Neural progenitor cell (in vitro differentiated cells): ENCODE measurements around the gene FBLN2. TPM values are rescaled to one million over a fixed set of nuclear protein-coding genes. Genes with fewer than 3 reads are reported as not detected.

Experiments
- DNase-seq: peaks from one replicate; pipeline ENCODE4 v3.0.0-alpha.2; 2016; ENCODE audit warnings: low spot score
- H2AFZ ChIP-seq: fragments of 200-600 bp; sonication (generic); replicated peaks from 2 replicates; pipeline ENCODE4 v1.6.1; 2016; ENCODE audit warnings: antibody characterized with exemption
- H3F3A ChIP-seq: fragments of 200-600 bp; sonication (generic); 2 replicates; pipeline ENCODE4 v1.6.1; 2016; ENCODE audit warnings: antibody characterized with exemption, low read depth
- H3K27ac ChIP-seq: fragments of 200-600 bp; sonication (generic); 2 replicates; pipeline ENCODE4 v1.5.1; 2016; ENCODE audit warnings: mild to moderate bottlenecking
- H3K27me3 ChIP-seq: fragments of 200-600 bp; sonication (generic); 2 replicates; pipeline ENCODE4 v1.6.1; 2016; ENCODE audit warnings: mild to moderate bottlenecking, moderate library complexity
- H3K36me3 ChIP-seq: fragments of 200-600 bp; sonication (generic); 2 replicates; pipeline ENCODE4 v1.5.1; 2016
- H3K4me1 ChIP-seq: fragments of 200-600 bp; sonication (generic); 2 replicates; pipeline ENCODE4 v1.6.1; 2016; ENCODE audit warnings: mixed run types
- H3K4me2 ChIP-seq: fragments of 200-600 bp; sonication (generic); 2 replicates; pipeline ENCODE4 v1.6.1; 2016
- H3K4me3 ChIP-seq: fragments of 200-600 bp; sonication (generic); 2 replicates; pipeline ENCODE4 v1.5.1; 2016
- H3K79me2 ChIP-seq: fragments of 200-600 bp; sonication (generic); 2 replicates; pipeline ENCODE4 v1.6.1; 2016; ENCODE audit warnings: low read depth
- H3K9ac ChIP-seq: fragments of 200-600 bp; sonication (generic); 2 replicates; pipeline ENCODE4 v1.6.1; 2016
- H3K9me3 ChIP-seq: fragments of 200-600 bp; sonication (generic); 2 replicates; pipeline ENCODE4 v1.5.1; 2016; ENCODE audit warnings: low read depth
- H4K20me1 ChIP-seq: fragments of 200-600 bp; sonication (generic); 2 replicates; pipeline ENCODE4 v1.6.1; 2016; ENCODE audit warnings: low read depth
- H3K27ac Mint-ChIP-seq: 3 replicates; pipeline ENCODE4 v1.8.0; 2021; ENCODE audit warnings: mixed read lengths
- H3K27me3 Mint-ChIP-seq: 2 replicates; pipeline ENCODE4 v1.8.0; 2022; ENCODE audit warnings: low read depth, mild to moderate bottlenecking, inconsistent platforms, moderate library complexity, mixed read lengths; ENCODE audit not compliant: insufficient read depth
- H3K36me3 Mint-ChIP-seq: 3 replicates; pipeline ENCODE4 v1.8.0; 2021; ENCODE audit warnings: mixed read lengths
- H3K4me1 Mint-ChIP-seq: 3 replicates; pipeline ENCODE4 v1.8.0; 2021; ENCODE audit warnings: mixed read lengths
- H3K4me3 Mint-ChIP-seq: 3 replicates; pipeline ENCODE4 v1.8.0; 2021; ENCODE audit warnings: mild to moderate bottlenecking, moderate library complexity, mixed read lengths
- H3K9me3 Mint-ChIP-seq: 3 replicates; pipeline ENCODE4 v1.8.0; 2020; ENCODE audit warnings: mixed read lengths
- EZH2 ChIP-seq: fragments of 200-600 bp; sonication (generic); IDR thresholded peaks from 2 replicates; pipeline ENCODE4 v1.6.1; 2017; ENCODE audit warnings: antibody characterized with exemption, mild to moderate bottlenecking, moderate library complexity
- EZH2phosphoT487 ChIP-seq: fragments of 200-600 bp; sonication (generic); IDR thresholded peaks from 2 replicates; pipeline ENCODE4 v1.6.1; 2017; ENCODE audit warnings: antibody characterized with exemption
- total RNA-seq: library from RNA; depleted of rRNA; stranded (reverse); fragments of >200 nt; gene quantifications from 2 replicates; pipeline ENCODE4 v1.2.3, GENCODE V29; 2015; ENCODE audit warnings: low replicate concordance
- TF ChIP-seq, protein P1 (sequence below): fragments of 200-600 bp; sonication (generic); IDR thresholded peaks from 2 replicates; pipeline ENCODE4 v1.5.1; 2017; ENCODE audit warnings: antibody characterized with exemption, mild to moderate bottlenecking

The FBLN2 gene
- total RNA-seq, 1 donor from 2014 or later, result 15.9 TPM

DNA sequence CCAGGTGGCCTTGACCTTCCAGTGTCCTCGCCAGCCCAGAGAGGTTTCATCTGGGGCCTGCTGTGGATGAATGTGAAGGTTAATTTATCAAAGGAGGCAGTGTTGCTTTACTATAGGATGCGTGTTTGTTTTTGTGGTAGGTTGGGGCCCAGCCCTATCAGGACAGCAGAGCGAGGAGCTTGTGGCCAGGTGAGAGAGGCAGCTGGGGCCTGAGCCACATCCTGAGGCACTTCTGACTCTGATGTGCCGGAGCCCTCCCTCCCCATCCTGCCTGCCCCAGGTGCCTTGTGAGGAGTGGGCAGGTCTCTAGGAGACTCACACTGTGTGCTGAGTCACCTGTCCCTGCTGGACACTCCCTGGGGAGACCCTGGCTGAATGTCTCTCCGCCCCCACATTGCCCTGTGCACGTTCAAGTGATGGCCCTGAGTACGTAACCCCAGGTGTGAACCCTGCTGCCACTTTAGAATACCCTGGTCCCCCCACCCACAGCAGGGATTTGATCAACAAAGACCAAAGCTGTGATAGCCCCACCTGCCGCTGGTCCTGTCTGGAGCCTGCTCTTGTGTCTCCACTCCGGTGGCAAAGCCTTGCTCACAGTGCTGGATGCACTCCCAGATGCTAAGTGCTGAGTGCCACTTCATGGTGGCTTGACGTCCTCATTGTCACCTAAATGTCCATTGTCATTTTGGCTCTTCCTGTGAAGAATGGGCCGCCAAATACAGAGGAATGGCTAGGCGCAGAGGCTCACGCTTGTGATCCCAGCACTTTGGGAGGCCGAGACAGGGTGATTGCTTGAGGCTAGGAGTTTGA, 16.0 kb downstream of the FBLN2 start:
- H3K36me3 Mint-ChIP-seq, result no peaks in the 10 kb centered on the region
- Histone ChIP-seq H3K79me2 (no peaks in the 10 kb centered on the region), H3F3A (no peaks in the 10 kb centered on the region), H4K20me1 (no peaks in the 10 kb centered on the region), H3K27me3 (no peaks in the 10 kb centered on the region), H3K9me3 (no peaks in the 10 kb centered on the region), H3K4me3 (no peak overlapping the region), H3K4me2 (peak overlapping the region; percentile 38), H3K27ac (no peak overlapping the region), H3K4me1 (peaks cover 16% of the 10 kb centered on the region), H3K9ac (no peak overlapping the region), H3K36me3 (no peaks in the 10 kb centered on the region), H2AFZ (no peak overlapping the region)
- peaks cover 10% of the 10 kb centered on the region for H3K27me3 Mint-ChIP-seq
- no peak overlapping the region for H3K4me3 Mint-ChIP-seq
- no peaks in the 10 kb centered on the region for H3K9me3 Mint-ChIP-seq
- H3K27ac Mint-ChIP-seq, result peak overlapping the region; percentile 86
- TF ChIP-seq, protein P1, sequence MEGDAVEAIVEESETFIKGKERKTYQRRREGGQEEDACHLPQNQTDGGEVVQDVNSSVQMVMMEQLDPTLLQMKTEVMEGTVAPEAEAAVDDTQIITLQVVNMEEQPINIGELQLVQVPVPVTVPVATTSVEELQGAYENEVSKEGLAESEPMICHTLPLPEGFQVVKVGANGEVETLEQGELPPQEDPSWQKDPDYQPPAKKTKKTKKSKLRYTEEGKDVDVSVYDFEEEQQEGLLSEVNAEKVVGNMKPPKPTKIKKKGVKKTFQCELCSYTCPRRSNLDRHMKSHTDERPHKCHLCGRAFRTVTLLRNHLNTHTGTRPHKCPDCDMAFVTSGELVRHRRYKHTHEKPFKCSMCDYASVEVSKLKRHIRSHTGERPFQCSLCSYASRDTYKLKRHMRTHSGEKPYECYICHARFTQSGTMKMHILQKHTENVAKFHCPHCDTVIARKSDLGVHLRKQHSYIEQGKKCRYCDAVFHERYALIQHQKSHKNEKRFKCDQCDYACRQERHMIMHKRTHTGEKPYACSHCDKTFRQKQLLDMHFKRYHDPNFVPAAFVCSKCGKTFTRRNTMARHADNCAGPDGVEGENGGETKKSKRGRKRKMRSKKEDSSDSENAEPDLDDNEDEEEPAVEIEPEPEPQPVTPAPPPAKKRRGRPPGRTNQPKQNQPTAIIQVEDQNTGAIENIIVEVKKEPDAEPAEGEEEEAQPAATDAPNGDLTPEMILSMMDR, result no peak
- TF ChIP-seq EZH2phosphoT487 (no peak), EZH2 (no peak)
- no peak for DNase-seq
- peaks cover 50% of the 10 kb centered on the region for H3K4me1 Mint-ChIP-seq

DNA sequence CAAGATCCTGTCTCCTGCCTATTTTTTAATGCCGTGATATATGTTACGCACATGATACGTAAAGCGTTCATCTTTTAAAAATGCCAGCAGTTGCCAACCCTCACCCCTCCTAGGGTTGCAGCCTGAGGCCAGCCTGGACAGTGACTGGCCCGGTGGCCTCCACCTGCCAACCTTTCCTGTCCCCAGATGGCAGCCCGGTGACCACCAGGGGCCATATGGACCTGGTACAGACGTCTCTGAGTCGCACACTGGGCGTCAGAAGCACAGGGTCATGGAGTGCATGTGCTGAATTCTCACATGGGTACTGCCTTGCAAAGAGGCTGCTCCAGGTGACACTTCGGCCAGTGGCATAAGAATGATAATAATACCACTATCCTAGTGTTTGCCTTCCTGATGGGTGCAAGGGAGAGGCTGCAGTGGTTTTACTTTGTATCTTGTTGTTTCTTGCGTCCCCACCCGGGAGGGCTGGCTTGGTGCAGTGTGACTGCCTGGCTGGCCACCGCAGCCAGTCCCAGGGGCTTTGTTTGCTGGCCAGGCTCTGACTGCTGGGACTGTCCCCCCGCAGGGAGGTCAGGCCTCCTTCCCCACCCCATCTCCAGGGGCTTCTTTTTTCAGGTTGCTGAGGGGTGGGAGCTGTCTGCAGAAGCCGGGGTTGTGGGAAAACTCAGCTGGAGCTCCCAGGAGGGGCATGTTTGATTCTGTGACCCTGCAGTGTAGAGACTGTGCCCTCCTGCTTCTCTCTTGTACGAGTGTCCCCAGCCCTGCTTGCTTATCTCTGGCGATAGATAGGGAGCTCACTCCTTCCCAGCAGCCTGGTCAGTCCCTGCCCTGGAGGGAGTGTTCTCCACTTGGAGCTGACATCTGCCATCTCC, 16.9 kb downstream of the FBLN2 start:
- Histone ChIP-seq H3K4me2 (peak overlapping the region; percentile 38), H3K4me3 (no peak overlapping the region), H3K9ac (no peak overlapping the region), H3K4me1 (peaks cover 16% of the 10 kb centered on the region), H3K9me3 (no peaks in the 10 kb centered on the region), H2AFZ (peak overlapping the region; percentile 68), H3K27me3 (no peaks in the 10 kb centered on the region), H3K36me3 (no peaks in the 10 kb centered on the region), H4K20me1 (no peaks in the 10 kb centered on the region), H3K79me2 (no peaks in the 10 kb centered on the region), H3F3A (no peaks in the 10 kb centered on the region), H3K27ac (no peak overlapping the region)
- Mint-ChIP-seq H3K27ac (peak overlapping the region; percentile 86), H3K9me3 (no peaks in the 10 kb centered on the region), H3K27me3 (peaks cover 10% of the 10 kb centered on the region), H3K36me3 (no peaks in the 10 kb centered on the region), H3K4me3 (peak overlapping the region; percentile 24), H3K4me1 (peaks cover 47% of the 10 kb centered on the region)
- no peak for TF ChIP-seq EZH2
- TF ChIP-seq, protein P1, result no peak
- peak; percentile 41 for DNase-seq

GRCh38 chr3:13566453-13566748, 17.5 kb downstream of the FBLN2 start:
- no peaks in the 10 kb centered on the region for H3K36me3 Mint-ChIP-seq
- DNase-seq, result no peak
- Histone ChIP-seq H3F3A (no peaks in the 10 kb centered on the region), H3K4me2 (no peak overlapping the region), H3K27me3 (no peaks in the 10 kb centered on the region), H3K36me3 (no peaks in the 10 kb centered on the region), H3K9ac (no peak overlapping the region), H3K9me3 (no peaks in the 10 kb centered on the region), H3K79me2 (no peaks in the 10 kb centered on the region), H4K20me1 (no peaks in the 10 kb centered on the region), H3K4me3 (no peak overlapping the region), H3K4me1 (peaks cover 16% of the 10 kb centered on the region), H2AFZ (no peak overlapping the region), H3K27ac (no peak overlapping the region)
- H3K9me3 Mint-ChIP-seq, result no peaks in the 10 kb centered on the region
- H3K4me1 Mint-ChIP-seq, result peaks cover 47% of the 10 kb centered on the region
- TF ChIP-seq EZH2 (no peak), EZH2phosphoT487 (no peak)
- TF ChIP-seq, protein P1, result no peak
- peak overlapping the region; percentile 78 for H3K27ac Mint-ChIP-seq
- peak overlapping the region; percentile 24 for H3K4me3 Mint-ChIP-seq
- H3K27me3 Mint-ChIP-seq, result peaks cover 10% of the 10 kb centered on the region
